Ovary (tissue), 10 donors: ENCODE results near the gene TAF1A. TPM values are rescaled to one million over a fixed set of nuclear protein-coding genes. Genes with fewer than 3 reads are reported as not detected.

ENCODE experiments used
- DNase-seq, 5 donors: peaks; one replicate each; pipeline ENCODE4 v3.0.0-alpha.2; 2019 to 2020
- H3K27ac ChIP-seq, 2 donors: fragments of 200-600 bp; one replicate each; pipeline versions ENCODE4 v1.5.1 to v1.8.0; 2019 to 2022
- H3K27me3 ChIP-seq: fragments of 200-600 bp; one replicate; pipeline ENCODE4 v1.8.0; 2022
- H3K36me3 ChIP-seq: fragments of 200-600 bp; sonication (generic); one replicate; pipeline ENCODE4 v1.5.1; 2019
- H3K4me1 ChIP-seq: one replicate; pipeline ENCODE4 v1.8.1; 2013; ENCODE audit warnings: mild to moderate bottlenecking, moderate library complexity; ENCODE audit not compliant: insufficient read depth
- H3K4me3 ChIP-seq: fragments of 200-600 bp; sonication (generic); one replicate; pipeline ENCODE4 v1.5.1; 2017
- H3K9me3 ChIP-seq, 2 donors: fragments of 200-600 bp in 1 of 2; sonication (generic) in 1 of 2; one replicate each; pipeline versions ENCODE4 v1.5.1 to v1.8.1; 2013 to 2019; ENCODE audit warnings: mild to moderate bottlenecking in 1 of 2, moderate library complexity in 1 of 2
- EP300 ChIP-seq: sonication (generic); formaldehyde crosslinking; IDR thresholded peaks from one replicate; pipeline ENCODE4 v1.6.1; 2017; ENCODE audit warnings: antibody characterized with exemption
- POLR2A ChIP-seq: fragments of 450-650 bp; IDR thresholded peaks from one replicate; pipeline ENCODE4 v1.6.1; 2017; ENCODE audit warnings: antibody characterized with exemption, mild to moderate bottlenecking, moderate library complexity
- WGBS, 3 donors: extraction: QIAGEN DNeasy Blood & Tissue Kit in 1 of 3; methylation state at CpG; one replicate each; pipeline versions ENCODE4 v1.1.5 to v1.1.7; 2013 to 2017; 5-methylcytosine and 5-hydroxymethylcytosine counted together
- intact Hi-C, 4 donors: fragments of 100-400 bp; cut with DNase I; formaldehyde crosslinking; loops; one replicate each; pipeline versions ENCODE4 v1.11.0 to v1.15.1; 2022 to 2023
- long read RNA-seq, 3 donors: library from polyadenylated mRNA in 2 of 3; unstranded in 2 of 3; transcript quantifications; one replicate each; pipeline ENCODE4 v2.0.0 and lab custom pipeline, GENCODE V29; 2021 to 2026
- polyA plus RNA-seq, 2 donors: library from polyadenylated mRNA; stranded (reverse); fragments of 200-250 nt in 1 of 2; fragments of 350-450 nt in 1 of 2; fragmentation: Illumina TruSeq in 1 of 2; extraction: RNeasy Lipid Tissue Mini Kit (QIAGEN cat#74804) in 1 of 2; gene quantifications; one replicate each; pipeline ENCODE4 v1.2.3, GENCODE V29; 2013 to 2014
- total RNA-seq, 7 donors: library from RNA; depleted of rRNA in 2 of 7; stranded (reverse); fragments of >200 nt in 2 of 7; fragmentation: NEBNext Ultra II Directional in 3 of 7; extraction: Animal tissue kit (Norgen Biotek cat#: 25700) in 3 of 7; gene quantifications; one replicate each; pipeline versions ENCODE4 v1.1.0 to v1.2.4, GENCODE V29; 2016 to 2023
- TF ChIP-seq, protein P1 (sequence below), 3 donors: fragments of 450-650 bp in 2 of 3; fragments of 200-600 bp in 1 of 3; IDR thresholded peaks; one replicate each; pipeline versions ENCODE4 v1.5.1 to v1.8.0; 2016 to 2022; ENCODE audit warnings: antibody characterized with exemption in 3 of 3, mild to moderate bottlenecking in 1 of 3
- donor health status: DM: no; HTN: no; CAD: no; lungs with moderate emphysema.
- donor health status: DM: no; HTN: no; CAD: no.
- donor health status: Bipolar disorder and iron deficiency.
- donor health status: DM: yes; HTN: yes; CAD: no.
- donor health status: DM: no; HTN: no; CAD: no.
- donor health status: DM: yes; HTN: yes; CAD: no.

Gene TAF1A
- 10 to 100 TPM in 4 of 7 donors, 1 to 10 TPM in 3; 6.1 to 15.7 (median 10.6) TPM for total RNA-seq
- 1 to 10 TPM; 4.2 to 5.6 TPM for polyA plus RNA-seq
- long read RNA-seq, donor 1, partial matches to known transcripts: 0 of 16 reads
- long read RNA-seq, donor 1, other reads (novel, unspliced or antisense): 8 of 16 reads
- long read RNA-seq, donor 2, partial matches to known transcripts: 6 of 7 reads
- long read RNA-seq, donor 2, other reads (novel, unspliced or antisense): 0 of 7 reads
- long read RNA-seq, donor 3, partial matches to known transcripts: 1 of 7 reads
- long read RNA-seq, donor 3, other reads (novel, unspliced or antisense): 2 of 7 reads

DNA sequence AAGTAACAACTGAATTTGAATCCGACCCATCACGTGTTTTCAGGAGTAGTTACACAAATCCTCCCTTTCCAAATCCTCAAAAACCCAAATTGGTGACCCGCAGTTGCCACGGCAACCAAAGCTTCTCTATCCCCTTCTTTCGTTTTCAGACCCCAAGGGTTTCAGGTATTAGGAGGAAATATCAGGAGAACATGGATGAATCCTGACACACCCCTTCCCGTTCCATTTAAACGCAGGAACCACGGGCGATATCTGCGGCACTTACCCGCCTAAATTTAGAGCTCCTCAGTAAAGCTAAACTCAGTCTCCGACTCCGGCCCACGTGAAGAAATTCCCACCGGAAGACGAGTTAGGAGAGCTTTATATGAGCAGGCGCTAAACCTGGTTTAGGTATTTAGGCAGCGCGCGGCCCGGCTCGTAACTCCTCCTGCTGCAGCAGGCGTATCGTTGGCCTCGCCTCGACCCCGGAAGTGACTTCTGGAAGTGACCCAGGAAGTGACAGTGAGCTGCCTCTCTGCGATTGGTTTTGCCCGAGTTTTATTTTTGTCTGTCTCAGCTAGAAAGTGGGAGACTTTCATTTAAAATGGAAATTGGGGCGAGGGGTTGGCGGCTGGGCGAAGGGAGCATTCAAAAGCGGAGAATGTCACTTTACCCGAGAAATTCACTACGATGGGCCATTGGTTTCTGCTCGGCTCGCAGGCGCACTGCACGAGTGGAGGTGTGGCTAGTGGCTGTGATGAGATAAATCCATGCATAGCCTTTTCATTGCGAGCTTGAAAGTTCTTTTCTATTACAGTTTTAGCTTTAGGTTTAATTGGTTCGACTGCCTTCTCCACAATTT lies at the start of gene TAF1A:
Gene TAF1A, minus strand, starts transcription at position 472 of the 841 bp plus-strand sequence.
- intact Hi-C loops: no loop called here

DNA sequence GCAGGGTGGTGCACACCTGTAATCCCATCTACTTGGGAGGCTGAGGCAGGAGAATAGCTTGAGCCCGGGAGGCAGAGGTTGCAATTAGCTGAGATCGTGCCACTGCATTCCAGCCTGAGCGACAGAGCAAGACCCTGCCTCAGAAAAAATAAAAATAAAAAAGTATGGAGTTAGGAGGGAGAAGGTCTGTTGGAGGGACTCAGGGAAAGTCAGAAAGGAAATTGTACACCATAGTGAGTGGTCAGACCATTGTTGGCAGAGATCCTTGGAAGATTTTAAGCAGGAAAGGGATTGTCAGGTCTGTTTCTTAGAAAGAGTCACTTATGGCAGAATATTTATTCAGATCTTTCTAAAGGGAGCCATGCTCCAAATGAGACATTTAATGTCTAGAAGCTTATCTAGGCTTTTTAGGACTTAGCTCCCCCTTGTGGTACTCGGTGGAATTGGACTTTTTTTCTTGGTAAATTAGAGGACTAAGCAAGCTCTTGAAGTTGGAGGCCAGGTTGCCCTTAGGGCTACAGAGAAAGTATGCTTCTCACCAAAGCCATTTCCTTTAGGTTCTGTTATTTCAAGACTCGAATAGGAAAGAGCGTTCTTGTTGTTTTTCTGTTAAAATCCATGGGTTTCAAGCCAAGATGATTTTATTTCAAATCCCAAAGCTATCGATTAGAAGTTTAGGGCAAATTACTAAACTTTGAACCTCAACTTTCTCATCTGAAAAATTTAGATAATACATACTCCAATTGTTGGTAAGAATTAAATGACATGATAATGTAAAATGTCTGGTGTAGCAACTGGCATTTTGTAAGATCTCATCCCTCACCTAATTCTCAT lies 44.7 kb upstream of the TAF1A start:
- no peaks in the 10 kb centered on the region for H3K36me3 ChIP-seq
- H3K27ac ChIP-seq: no peak overlapping the region
- no peaks in the 10 kb centered on the region for H3K27me3 ChIP-seq
- intact Hi-C loops: loop anchor here (1.0 to 5.0 kb wide), 3 partner anchors 167 to 170 kb away; no protein-coding TSS in a partner anchor
- 30 to 47% (median 32%) methylated on average over 7 of the region's 7 CpGs for WGBS, 3 donors
- no peak overlapping the region for H3K4me3 ChIP-seq
- H3K9me3 ChIP-seq: no peaks in the 10 kb centered on the region
- no peaks in the 10 kb centered on the region for H3K4me1 ChIP-seq
- peak in 3 of 5 donors; percentile 33 to 78 (median 50) for DNase-seq
- no peak for TF ChIP-seq POLR2A
- TF ChIP-seq, protein P1, sequence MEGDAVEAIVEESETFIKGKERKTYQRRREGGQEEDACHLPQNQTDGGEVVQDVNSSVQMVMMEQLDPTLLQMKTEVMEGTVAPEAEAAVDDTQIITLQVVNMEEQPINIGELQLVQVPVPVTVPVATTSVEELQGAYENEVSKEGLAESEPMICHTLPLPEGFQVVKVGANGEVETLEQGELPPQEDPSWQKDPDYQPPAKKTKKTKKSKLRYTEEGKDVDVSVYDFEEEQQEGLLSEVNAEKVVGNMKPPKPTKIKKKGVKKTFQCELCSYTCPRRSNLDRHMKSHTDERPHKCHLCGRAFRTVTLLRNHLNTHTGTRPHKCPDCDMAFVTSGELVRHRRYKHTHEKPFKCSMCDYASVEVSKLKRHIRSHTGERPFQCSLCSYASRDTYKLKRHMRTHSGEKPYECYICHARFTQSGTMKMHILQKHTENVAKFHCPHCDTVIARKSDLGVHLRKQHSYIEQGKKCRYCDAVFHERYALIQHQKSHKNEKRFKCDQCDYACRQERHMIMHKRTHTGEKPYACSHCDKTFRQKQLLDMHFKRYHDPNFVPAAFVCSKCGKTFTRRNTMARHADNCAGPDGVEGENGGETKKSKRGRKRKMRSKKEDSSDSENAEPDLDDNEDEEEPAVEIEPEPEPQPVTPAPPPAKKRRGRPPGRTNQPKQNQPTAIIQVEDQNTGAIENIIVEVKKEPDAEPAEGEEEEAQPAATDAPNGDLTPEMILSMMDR (IDR thresholded peaks at IDR 0.05): peak; percentile 77 to 84 (median 77)

More for the DNA sequence above, at the start of gene TAF1A:
- DNase-seq: peak; percentile 87 to 90 (median 88)
- Histone ChIP-seq H3K9me3 (no peaks in the 10 kb centered on the region), H3K36me3 (no peaks in the 10 kb centered on the region), H3K4me1 (peaks cover 6% of the 10 kb centered on the region), H3K27ac (peak within 1 kb of the TSS; percentile 23 to 58), H3K27me3 (no peaks in the 10 kb centered on the region), H3K4me3 (peak within 1 kb of the TSS; percentile 59)
- 0 to 1% (median 0%) methylated on average over 41 of the region's 41 CpGs for WGBS, 3 donors
- TF ChIP-seq EP300 (no peak), POLR2A (peak; percentile 26)
- TF ChIP-seq, protein P1 (IDR thresholded peaks at IDR 0.05): no peak

DNA sequence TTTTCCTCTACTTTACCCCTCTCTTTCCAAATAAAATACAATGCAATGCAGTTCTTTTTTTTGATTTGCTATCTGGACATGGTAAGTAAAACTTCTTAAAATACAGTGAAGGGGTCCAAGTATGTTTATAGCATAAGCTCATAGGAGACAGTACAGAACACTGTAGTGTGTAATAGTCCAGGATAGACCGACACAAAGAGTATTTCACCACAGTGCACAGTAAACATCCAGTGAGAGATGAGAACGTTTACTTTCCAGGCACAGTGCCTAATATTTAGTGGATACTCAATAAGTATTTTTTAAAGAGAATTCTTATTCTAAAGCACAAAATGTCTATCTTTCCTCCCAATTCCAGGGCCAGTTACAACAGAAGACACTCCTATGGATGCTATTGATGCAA lies 43.0 kb upstream of the TAF1A start:
- DNase-seq: no peak
- Histone ChIP-seq H3K4me3 (no peak overlapping the region), H3K27ac (no peak overlapping the region), H3K9me3 (no peaks in the 10 kb centered on the region), H3K36me3 (no peaks in the 10 kb centered on the region), H3K27me3 (no peaks in the 10 kb centered on the region), H3K4me1 (no peaks in the 10 kb centered on the region)
- TF ChIP-seq POLR2A (no peak), EP300 (no peak)
- TF ChIP-seq, protein P1 (IDR thresholded peaks at IDR 0.05): no peak
- intact Hi-C loops: no loop called here
- 56 to 65% (median 59%) methylated on average over 2 of the region's 2 CpGs for WGBS, 3 donors

DNA sequence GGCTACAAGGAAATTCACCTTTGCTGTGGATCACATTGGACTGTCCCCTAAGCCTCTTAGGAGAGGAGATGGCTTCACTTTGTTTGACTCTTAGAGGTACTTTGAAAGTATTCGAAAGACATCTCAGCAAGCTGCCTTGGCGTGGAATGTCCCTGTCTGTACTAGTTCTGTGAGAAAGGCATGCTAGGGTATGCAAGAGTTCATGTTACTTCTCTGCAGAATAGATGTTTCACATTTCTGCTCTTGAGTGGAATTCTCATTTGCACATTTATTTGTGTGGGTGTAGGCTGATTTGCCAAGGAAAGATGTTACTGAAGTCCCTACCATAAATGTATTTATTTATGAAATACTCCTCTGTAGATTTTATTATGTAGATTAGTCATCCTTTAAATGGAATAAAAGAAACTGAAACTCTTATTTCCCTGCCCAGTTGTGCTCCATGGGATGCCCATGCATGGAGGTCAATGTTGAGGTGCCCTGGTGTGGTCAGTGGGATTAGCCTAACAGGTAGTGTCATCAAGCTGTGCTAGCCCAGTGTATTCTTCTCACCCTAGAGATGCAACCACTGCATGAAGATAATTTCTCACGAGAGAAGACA lies 42.0 kb upstream of the TAF1A start:
- no peaks in the 10 kb centered on the region for H3K9me3 ChIP-seq
- TF ChIP-seq EP300 (no peak), POLR2A (no peak)
- TF ChIP-seq, protein P1 (IDR thresholded peaks at IDR 0.05): no peak
- no peak overlapping the region for H3K27ac ChIP-seq
- no peak overlapping the region for H3K4me3 ChIP-seq
- H3K36me3 ChIP-seq: no peaks in the 10 kb centered on the region
- H3K4me1 ChIP-seq: no peaks in the 10 kb centered on the region
- WGBS, 3 donors: 64 to 74% (median 71%) methylated on average over 3 of the region's 3 CpGs
- no peak for DNase-seq
- no peaks in the 10 kb centered on the region for H3K27me3 ChIP-seq
- intact Hi-C loops: no loop called here
